ENCODE data around the gene KCNIP2. TPM values are rescaled to one million over a fixed set of nuclear protein-coding genes. Genes with fewer than 3 reads are reported as not detected.

The KCNIP2 gene
- total RNA-seq, 2 experiments from 2014 or later = 4.3 to 7.3 TPM

DNA sequence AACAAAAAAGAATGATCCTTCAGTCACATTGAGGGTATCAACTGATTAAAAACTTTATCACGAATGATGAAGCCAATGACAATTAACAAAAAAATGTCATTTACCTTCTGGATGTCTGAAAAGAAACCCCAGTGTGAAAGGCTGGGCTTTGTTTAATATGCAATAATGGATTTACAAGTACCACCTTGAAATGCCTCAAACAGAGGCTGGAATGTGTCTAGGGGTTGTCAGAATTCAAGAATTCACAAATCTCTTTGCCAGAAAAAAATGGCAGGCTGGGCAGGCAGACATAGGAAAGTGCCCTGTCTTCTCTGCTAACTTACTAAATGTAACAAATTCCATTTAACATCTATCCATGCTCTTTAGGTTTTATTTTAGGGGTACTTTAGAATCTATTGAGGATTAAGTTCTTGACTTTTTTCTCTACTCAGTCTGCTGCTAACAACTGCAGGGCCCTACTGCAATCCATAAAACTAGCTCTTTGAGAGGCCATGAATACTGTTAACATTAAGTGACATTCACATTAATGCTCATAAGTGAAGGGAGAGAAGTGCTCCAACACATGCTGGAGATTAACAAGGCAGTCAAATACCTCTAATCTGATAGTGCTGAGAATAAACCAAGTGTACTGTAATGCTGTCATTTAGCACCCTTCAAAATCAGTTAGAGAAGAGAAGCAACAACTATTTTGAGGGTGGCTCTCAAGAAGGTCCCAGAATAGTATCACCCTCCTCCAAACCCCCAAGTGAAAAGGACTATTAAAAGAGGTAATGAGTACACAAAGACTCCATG, 43.1 kb upstream of the KCNIP2 start:
- ChIA-PET CTCF (ENCODE audit: unreplicated experiment) (no interaction called here), POLR2A (interaction anchor here (0.6 to 1.8 kb wide), 3 partner anchors 36 to 124 kb away, joined by 5 to 8 read pairs (median 5); no protein-coding TSS in a partner anchor)
- no peaks in the 10 kb centered on the region for H3K79me2 ChIP-seq (ENCODE audit: insufficient read depth, low read depth, low read length)
- H3K36me3 ChIP-seq (ENCODE audit: insufficient read depth, low read length) = no peaks in the 10 kb centered on the region
- TF ChIP-seq EZH2phosphoT487 (IDR thresholded peaks at IDR 0.05; ENCODE audit: borderline replicate concordance, low read depth, low read length) = no peak
- TF ChIP-seq, protein P1, sequence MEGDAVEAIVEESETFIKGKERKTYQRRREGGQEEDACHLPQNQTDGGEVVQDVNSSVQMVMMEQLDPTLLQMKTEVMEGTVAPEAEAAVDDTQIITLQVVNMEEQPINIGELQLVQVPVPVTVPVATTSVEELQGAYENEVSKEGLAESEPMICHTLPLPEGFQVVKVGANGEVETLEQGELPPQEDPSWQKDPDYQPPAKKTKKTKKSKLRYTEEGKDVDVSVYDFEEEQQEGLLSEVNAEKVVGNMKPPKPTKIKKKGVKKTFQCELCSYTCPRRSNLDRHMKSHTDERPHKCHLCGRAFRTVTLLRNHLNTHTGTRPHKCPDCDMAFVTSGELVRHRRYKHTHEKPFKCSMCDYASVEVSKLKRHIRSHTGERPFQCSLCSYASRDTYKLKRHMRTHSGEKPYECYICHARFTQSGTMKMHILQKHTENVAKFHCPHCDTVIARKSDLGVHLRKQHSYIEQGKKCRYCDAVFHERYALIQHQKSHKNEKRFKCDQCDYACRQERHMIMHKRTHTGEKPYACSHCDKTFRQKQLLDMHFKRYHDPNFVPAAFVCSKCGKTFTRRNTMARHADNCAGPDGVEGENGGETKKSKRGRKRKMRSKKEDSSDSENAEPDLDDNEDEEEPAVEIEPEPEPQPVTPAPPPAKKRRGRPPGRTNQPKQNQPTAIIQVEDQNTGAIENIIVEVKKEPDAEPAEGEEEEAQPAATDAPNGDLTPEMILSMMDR (conservative IDR thresholded peaks at IDR 0.05; ENCODE audit: low read length) = no peak
- no peaks in the 10 kb centered on the region for H4K20me1 ChIP-seq (ENCODE audit: insufficient read depth, low read length)
- intact Hi-C loops (cut with micrococcal nuclease; ENCODE audit: unreplicated experiment) = no loop called here
- DNase-seq (ENCODE audit: low spot score) = no peak
- H3K4me1 ChIP-seq (ENCODE audit: insufficient read depth, low read length, poor library complexity, severe bottlenecking) = no peaks in the 10 kb centered on the region
- H2AFZ ChIP-seq (ENCODE audit: low read length) = no peak overlapping the region
- no peaks in the 10 kb centered on the region for H3K9me3 ChIP-seq (ENCODE audit: low read length)
- no peak overlapping the region for H3K27ac ChIP-seq (ENCODE audit: low read depth, low read length, poor library complexity, severe bottlenecking)
- H3K9me2 ChIP-seq (ENCODE audit: insufficient read depth, low read length) = no peaks in the 10 kb centered on the region
- H3K4me2 ChIP-seq (ENCODE audit: low read length) = no peak overlapping the region
- no TSS peak for BruUV-seq (replicated peaks)
- H3K4me3 ChIP-seq (ENCODE audit: low read depth, low read length, poor library complexity, severe bottlenecking) = no peak overlapping the region

DNA sequence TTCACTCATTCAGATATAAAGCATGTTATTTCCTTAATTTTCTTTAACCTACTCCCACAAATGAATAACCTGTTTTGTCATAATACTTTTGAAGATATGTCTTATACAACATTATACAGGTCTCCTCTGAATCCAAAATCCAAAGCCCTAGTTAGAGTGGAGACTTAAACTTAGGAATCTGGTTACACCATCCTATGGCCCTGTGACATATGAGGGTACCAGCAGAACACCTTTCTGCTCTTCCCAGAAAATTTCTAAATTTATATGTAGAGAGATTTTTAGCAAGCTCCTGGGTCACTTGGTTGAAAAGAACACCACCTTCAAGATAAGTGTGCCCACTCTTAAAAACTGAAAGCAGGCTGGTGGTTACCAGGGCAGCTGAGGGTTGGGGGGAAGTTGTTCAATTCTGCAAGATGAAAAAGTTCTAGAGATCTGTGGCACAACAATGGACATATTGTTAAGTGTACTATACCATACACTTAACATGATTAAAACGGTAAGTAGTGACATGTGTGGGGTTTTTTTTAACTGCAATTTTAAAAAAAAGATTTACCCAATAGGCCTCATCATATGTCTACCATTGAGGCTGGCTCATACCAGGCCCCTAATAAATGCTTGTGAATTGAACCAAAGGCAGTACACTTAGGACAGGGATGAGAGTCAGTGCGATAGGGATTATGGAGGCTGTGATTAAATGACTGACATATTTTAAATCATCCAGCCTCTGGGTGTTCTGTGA, 37.6 kb upstream of the KCNIP2 start:
- Histone ChIP-seq H3K36me3 (ENCODE audit: insufficient read depth, low read length) (no peaks in the 10 kb centered on the region), H3K27ac (ENCODE audit: low read depth, low read length, poor library complexity, severe bottlenecking) (no peak overlapping the region), H3K4me3 (ENCODE audit: low read depth, low read length, poor library complexity, severe bottlenecking) (no peak overlapping the region), H3K79me2 (ENCODE audit: insufficient read depth, low read depth, low read length) (no peaks in the 10 kb centered on the region), H3K4me2 (ENCODE audit: low read length) (no peak overlapping the region), H3K9me2 (ENCODE audit: insufficient read depth, low read length) (no peaks in the 10 kb centered on the region), H3K9me3 (ENCODE audit: low read length) (no peaks in the 10 kb centered on the region), H3K4me1 (ENCODE audit: insufficient read depth, low read length, poor library complexity, severe bottlenecking) (no peaks in the 10 kb centered on the region), H4K20me1 (ENCODE audit: insufficient read depth, low read length) (no peaks in the 10 kb centered on the region), H2AFZ (ENCODE audit: low read length) (no peak overlapping the region)
- CTCF ChIA-PET (ENCODE audit: unreplicated experiment) = no interaction called here
- TF ChIP-seq, protein P1 (conservative IDR thresholded peaks at IDR 0.05; ENCODE audit: low read length) = no peak
- TF ChIP-seq EZH2phosphoT487 (IDR thresholded peaks at IDR 0.05; ENCODE audit: borderline replicate concordance, low read depth, low read length) = no peak
- POLR2A ChIA-PET = no interaction called here
- no TSS peak for BruUV-seq (replicated peaks)
- intact Hi-C loops (cut with micrococcal nuclease; ENCODE audit: unreplicated experiment) = no loop called here
- DNase-seq (ENCODE audit: low spot score) = no peak

DNA sequence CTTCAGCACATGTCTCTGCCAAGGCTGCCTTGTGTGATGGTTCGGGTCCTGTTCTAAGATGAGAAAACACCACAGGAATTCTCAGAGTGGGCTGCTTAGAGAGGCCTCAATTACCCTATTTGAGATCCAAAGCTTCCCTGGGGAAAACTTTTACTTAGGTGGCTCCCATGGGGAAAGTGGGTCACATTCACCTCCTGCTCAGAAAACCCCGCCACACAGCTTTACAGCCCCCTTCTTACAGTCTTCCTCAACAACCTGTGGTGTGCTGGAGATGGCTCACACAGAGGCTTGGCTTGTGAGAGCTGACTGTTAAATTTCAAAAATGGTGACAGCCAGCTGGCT, 36.6 kb upstream of the KCNIP2 start:
- H4K20me1 ChIP-seq (ENCODE audit: insufficient read depth, low read length) = no peaks in the 10 kb centered on the region
- H3K27ac ChIP-seq (ENCODE audit: low read depth, low read length, poor library complexity, severe bottlenecking) = no peak overlapping the region
- no peaks in the 10 kb centered on the region for H3K9me3 ChIP-seq (ENCODE audit: low read length)
- H3K4me3 ChIP-seq (ENCODE audit: low read depth, low read length, poor library complexity, severe bottlenecking) = no peak overlapping the region
- ChIA-PET CTCF (ENCODE audit: unreplicated experiment) (interaction anchor here (0.7 to 1.2 kb wide), 2 partner anchors 22 to 40 kb away, joined by 3 read pairs; no protein-coding TSS in a partner anchor), POLR2A (interaction anchor here (1.6 kb wide), 1 partner anchor 42 kb away, joined by 3 read pairs; no protein-coding TSS in a partner anchor)
- no peak overlapping the region for H2AFZ ChIP-seq (ENCODE audit: low read length)
- H3K4me2 ChIP-seq (ENCODE audit: low read length) = no peak overlapping the region
- no peak for TF ChIP-seq EZH2phosphoT487 (IDR thresholded peaks at IDR 0.05; ENCODE audit: borderline replicate concordance, low read depth, low read length)
- TF ChIP-seq, protein P1 (conservative IDR thresholded peaks at IDR 0.05; ENCODE audit: low read length) = no peak
- intact Hi-C loops (cut with micrococcal nuclease; ENCODE audit: unreplicated experiment) = no loop called here
- H3K79me2 ChIP-seq (ENCODE audit: insufficient read depth, low read depth, low read length) = no peaks in the 10 kb centered on the region
- DNase-seq (ENCODE audit: low spot score) = no peak
- H3K9me2 ChIP-seq (ENCODE audit: insufficient read depth, low read length) = no peaks in the 10 kb centered on the region
- H3K36me3 ChIP-seq (ENCODE audit: insufficient read depth, low read length) = no peaks in the 10 kb centered on the region
- no peaks in the 10 kb centered on the region for H3K4me1 ChIP-seq (ENCODE audit: insufficient read depth, low read length, poor library complexity, severe bottlenecking)
- BruUV-seq (replicated peaks) = no TSS peak
